Esophagus squamous epithelium (tissue), 4 donors: ENCODE results near the gene CNTROB.

Experiments
- CTCF ChIP-seq, 6 experiments: fragments of 450-650 bp in 4 of 6; fragments of 200-600 bp in 2 of 6; sonication (generic) in 2 of 6; IDR thresholded peaks; one replicate each; pipeline ENCODE4 v1.5.1; 2016 to 2019; ENCODE audit warnings: antibody characterized with exemption in 6 of 6, mild to moderate bottlenecking in 4 of 6, moderate library complexity in 4 of 6
- POLR2A ChIP-seq, 4 donors: fragments of 450-650 bp; IDR thresholded peaks; one replicate each; pipeline ENCODE4 v1.6.1; 2017; ENCODE audit warnings: antibody characterized with exemption in 4 of 4, mild to moderate bottlenecking in 4 of 4, moderate library complexity in 3 of 4

GRCh38 chr17:7889166-7889955, 42.6 kb upstream of the CNTROB start:
- TF ChIP-seq CTCF (IDR thresholded peaks at IDR 0.05) (peak in 5 of 6 experiments; percentile 48 to 78 (median 59)), POLR2A (IDR thresholded peaks at IDR 0.05) (no peak)
